Measurements from ENCODE around the gene AP1S3.
"Not testable (repeated sequence)": the region's sequence is repeated elsewhere in the genome, so short reads cannot be mapped to it uniquely, and the experiment has no call there.

Gene AP1S3

DNA sequence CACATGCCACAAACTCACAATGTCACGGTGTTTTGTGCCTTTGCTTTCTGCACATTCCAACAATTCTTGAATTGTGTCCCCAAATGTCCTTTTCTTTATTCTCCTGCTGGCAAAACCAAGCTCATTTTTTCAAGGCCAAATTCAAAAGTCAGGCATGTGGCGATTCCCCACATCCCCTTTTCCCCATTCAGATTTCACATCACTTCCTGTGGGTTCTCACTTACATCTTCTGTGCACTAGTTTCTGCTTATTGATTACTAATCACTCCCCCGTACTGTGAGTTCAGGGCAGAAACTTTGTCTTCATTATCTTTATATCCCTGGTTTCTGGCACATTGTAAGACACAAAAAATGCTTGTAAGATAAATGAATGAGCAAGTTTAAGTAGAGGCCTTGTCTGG is 69.2 kb downstream of the AP1S3 start:
- no peaks in the 10 kb centered on the region for H3K9me3 ChIP-seq (ENCODE audit: low read depth, low read length)
- H3K9ac ChIP-seq (ENCODE audit: insufficient read length) = no peak overlapping the region
- no peak overlapping the region for H3K27ac ChIP-seq
- peaks cover 8% of the 10 kb centered on the region; the same call in 1 of the 2 replicates for H3K36me3 ChIP-seq (ENCODE audit: insufficient read depth, low read length)
- no peak overlapping the region for H3K4me3 ChIP-seq
- DNase-seq (ENCODE audit: low read depth, low spot score) = no peak
- TF ChIP-seq FOXP2 (optimal IDR thresholded peaks at IDR 0.05; ENCODE audit: control extremely low read depth, extremely low read length, insufficient read depth) = no peak
- TF ChIP-seq POLR2AphosphoS5 (IDR thresholded peaks at IDR 0.05; ENCODE audit: borderline replicate concordance, low read depth, low read length) = no peak
- no peak for TF ChIP-seq EZH2 (IDR thresholded peaks at IDR 0.05)

DNA sequence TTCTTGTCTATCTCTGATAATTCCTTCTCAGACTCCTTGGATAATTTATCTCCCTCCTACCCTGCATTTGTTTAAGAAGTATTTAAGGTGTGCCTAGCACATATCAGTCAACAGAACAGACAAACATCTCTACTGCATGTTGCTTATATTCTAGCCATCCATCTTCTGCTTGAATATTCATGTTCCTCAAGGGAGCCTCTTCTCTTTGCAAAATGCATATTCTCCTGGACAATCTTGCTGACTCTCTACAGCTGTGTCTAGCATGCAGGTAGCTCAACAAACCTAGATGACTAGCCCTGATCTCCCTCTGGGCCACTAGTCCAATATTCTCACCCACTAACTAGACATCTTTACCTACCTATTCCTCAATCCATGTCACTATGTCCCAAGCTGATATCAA is 70.0 kb downstream of the AP1S3 start:
- H3K4me3 ChIP-seq = no peak overlapping the region
- TF ChIP-seq FOXP2 (optimal IDR thresholded peaks at IDR 0.05; ENCODE audit: control extremely low read depth, extremely low read length, insufficient read depth) = no peak
- no peak for TF ChIP-seq POLR2AphosphoS5 (IDR thresholded peaks at IDR 0.05; ENCODE audit: borderline replicate concordance, low read depth, low read length)
- TF ChIP-seq EZH2 (IDR thresholded peaks at IDR 0.05) = no peak
- H3K9me3 ChIP-seq (ENCODE audit: low read depth, low read length) = no peaks in the 10 kb centered on the region
- peaks cover 8% of the 10 kb centered on the region; the same call in 1 of the 2 replicates for H3K36me3 ChIP-seq (ENCODE audit: insufficient read depth, low read length)
- no peak overlapping the region for H3K9ac ChIP-seq (ENCODE audit: insufficient read length)
- no peak for DNase-seq (ENCODE audit: low read depth, low spot score)
- no peak overlapping the region for H3K27ac ChIP-seq

DNA sequence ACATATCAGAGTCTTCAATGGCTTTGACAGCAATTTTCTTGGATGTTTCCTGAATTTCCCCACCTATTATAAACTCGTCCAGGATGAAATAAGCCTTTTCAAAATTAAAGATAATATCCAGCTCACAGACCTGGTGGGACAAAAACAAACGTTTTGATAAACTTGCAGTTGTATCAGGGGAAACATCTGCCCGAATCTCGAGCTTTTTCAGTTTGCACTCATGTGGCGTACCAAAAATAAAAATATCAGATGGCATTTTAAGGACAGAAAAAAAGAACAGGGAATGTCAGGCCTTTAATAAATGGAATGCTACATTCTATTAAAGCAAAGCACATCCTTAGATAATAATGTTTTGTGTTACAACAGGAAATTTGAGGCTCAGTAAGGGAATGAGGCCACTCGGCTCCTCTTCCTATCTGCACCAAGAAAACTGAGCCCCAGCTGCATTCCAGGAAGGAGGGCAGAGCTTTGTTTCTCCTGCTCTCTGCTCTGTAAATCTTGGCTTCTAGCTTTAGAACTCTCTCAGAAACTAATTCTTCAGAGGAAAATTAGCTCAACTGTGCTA is 72.1 kb downstream of the AP1S3 start:
- Histone ChIP-seq H3K9ac (ENCODE audit: insufficient read length) (no peak overlapping the region), H3K36me3 (ENCODE audit: insufficient read depth, low read length) (peaks cover 8% of the 10 kb centered on the region; the same call in 1 of the 2 replicates), H3K4me3 (no peak overlapping the region), H3K27ac (peak overlapping the region; percentile 61), H3K9me3 (ENCODE audit: low read depth, low read length) (no peaks in the 10 kb centered on the region)
- TF ChIP-seq FOXP2 (optimal IDR thresholded peaks at IDR 0.05; ENCODE audit: control extremely low read depth, extremely low read length, insufficient read depth) = no peak
- no peak for DNase-seq (ENCODE audit: low read depth, low spot score)

DNA sequence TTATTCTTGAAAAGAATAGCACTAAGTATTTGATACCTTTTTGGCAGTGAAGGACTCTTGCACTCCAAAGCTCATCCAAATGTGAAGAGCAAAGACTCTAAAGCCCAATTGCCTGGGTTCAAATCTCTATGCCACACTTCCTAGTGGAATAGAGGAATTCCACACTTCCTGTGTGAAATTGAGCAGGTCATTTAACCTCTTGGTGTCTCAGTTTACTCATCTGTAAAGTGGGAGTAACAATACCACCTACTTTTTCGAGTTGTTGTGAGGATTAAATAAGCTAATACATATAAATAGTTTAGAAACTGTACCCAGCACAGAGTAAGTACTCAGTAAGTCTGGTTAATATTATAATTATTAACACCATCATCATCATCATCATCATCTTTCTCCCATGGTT is 72.6 kb downstream of the AP1S3 start:
- H3K36me3 ChIP-seq (ENCODE audit: insufficient read depth, low read length) = peaks cover 8% of the 10 kb centered on the region; the same call in 1 of the 2 replicates
- H3K4me3 ChIP-seq = no peak overlapping the region
- TF ChIP-seq FOXP2 (optimal IDR thresholded peaks at IDR 0.05; ENCODE audit: control extremely low read depth, extremely low read length, insufficient read depth) = no peak
- TF ChIP-seq POLR2AphosphoS5 (IDR thresholded peaks at IDR 0.05; ENCODE audit: borderline replicate concordance, low read depth, low read length) = no peak
- no peak for TF ChIP-seq EZH2 (IDR thresholded peaks at IDR 0.05)
- no peak overlapping the region for H3K9ac ChIP-seq (ENCODE audit: insufficient read length)
- H3K9me3 ChIP-seq (ENCODE audit: low read depth, low read length) = no peaks in the 10 kb centered on the region
- no peak for DNase-seq (ENCODE audit: low read depth, low spot score)
- H3K27ac ChIP-seq = no peak overlapping the region

DNA sequence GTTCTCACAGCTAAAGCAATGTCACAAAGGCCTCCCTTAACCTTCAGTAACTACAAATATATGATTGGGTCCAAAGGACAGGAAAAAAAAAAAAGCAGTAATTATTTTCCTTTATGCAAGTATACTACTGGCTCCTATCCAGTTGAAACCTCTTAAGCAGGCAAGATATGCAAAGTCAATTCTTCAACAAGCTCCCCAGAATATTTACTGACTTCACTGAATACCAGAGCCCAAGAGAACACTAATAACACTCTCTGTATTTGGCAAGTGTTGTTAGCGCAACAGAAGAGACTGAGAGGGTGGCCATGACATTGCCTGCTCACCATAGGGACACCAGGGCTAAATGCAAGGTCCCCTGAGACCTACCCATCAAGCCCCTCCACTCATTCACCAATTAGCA is 74.5 kb downstream of the AP1S3 start:
- Histone ChIP-seq H3K4me3 (peak overlapping the region; percentile 33; the same call in 1 of the 2 replicates), H3K9me3 (ENCODE audit: low read depth, low read length) (no peaks in the 10 kb centered on the region), H3K36me3 (ENCODE audit: insufficient read depth, low read length) (0 out of 2 replicates have a peak, but pooled peaks cover 4% of the 10 kb centered on the region), H3K9ac (ENCODE audit: insufficient read length) (no peak overlapping the region), H3K27ac (peak overlapping the region; percentile 72)
- TF ChIP-seq FOXP2 (optimal IDR thresholded peaks at IDR 0.05; ENCODE audit: control extremely low read depth, extremely low read length, insufficient read depth) = no peak
- no peak for TF ChIP-seq EZH2 (IDR thresholded peaks at IDR 0.05)
- no peak for TF ChIP-seq POLR2AphosphoS5 (IDR thresholded peaks at IDR 0.05; ENCODE audit: borderline replicate concordance, low read depth, low read length)
- peak; percentile 45 for DNase-seq (ENCODE audit: low read depth, low spot score)

DNA sequence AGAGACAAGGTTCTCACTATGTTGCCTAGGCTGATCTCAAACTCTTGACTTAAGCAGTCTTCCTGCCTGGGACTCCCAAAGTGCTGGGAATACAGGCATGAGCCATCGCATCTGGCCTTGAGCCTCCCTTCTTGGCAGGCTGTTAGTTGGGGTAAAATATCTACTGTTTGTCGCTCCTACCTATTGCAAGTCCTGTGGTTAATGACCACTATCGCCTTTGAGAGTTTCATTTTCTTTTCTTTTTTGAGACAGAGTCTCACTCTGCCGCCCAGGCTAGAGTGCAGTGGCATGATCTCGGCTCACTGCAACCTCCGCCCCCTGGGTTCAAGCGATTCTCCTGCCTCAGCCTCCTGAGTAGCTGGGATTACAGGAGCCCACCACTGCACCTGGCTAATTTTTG is 75.6 kb downstream of the AP1S3 start:
- not testable (repeated sequence) for H3K9ac ChIP-seq (ENCODE audit: insufficient read length); DNase-seq (ENCODE audit: low read depth, low spot score); H3K36me3 ChIP-seq (ENCODE audit: insufficient read depth, low read length); H3K9me3 ChIP-seq (ENCODE audit: low read depth, low read length); H3K27ac ChIP-seq; H3K4me3 ChIP-seq

DNA sequence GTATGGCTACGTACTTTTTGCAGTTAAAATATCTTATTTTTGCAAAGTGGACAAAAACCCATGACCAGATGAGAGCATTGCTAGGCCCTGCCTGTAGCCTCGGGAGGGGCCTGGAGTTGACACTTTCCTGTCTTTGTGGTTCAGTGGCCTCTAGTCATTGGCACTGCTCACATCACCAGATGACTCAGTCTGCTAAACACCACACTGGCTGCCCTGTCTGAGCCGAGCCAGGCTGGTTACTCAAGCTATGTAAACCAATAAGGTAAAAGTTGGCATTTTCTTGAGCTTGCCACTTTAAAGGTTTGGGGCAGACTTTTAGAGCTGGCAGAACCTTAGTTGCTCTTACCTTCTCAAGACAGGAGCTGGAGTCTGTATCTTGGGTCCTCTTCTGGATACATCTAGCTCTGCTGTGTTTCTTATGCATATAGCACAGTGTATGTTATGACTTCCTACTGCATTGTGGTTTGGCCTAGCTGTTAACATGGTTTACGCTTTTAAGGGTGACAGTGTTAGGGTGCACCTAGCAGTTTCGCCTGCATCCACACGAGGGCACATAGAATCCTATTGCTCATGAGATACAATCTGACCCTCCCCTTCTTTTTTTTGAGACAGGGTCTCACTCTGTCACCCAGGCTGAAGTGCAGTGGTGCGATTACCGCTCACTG is 76.4 kb downstream of the AP1S3 start:
- no peak overlapping the region; the same call in 1 of the 2 replicates for H3K27ac ChIP-seq

DNA sequence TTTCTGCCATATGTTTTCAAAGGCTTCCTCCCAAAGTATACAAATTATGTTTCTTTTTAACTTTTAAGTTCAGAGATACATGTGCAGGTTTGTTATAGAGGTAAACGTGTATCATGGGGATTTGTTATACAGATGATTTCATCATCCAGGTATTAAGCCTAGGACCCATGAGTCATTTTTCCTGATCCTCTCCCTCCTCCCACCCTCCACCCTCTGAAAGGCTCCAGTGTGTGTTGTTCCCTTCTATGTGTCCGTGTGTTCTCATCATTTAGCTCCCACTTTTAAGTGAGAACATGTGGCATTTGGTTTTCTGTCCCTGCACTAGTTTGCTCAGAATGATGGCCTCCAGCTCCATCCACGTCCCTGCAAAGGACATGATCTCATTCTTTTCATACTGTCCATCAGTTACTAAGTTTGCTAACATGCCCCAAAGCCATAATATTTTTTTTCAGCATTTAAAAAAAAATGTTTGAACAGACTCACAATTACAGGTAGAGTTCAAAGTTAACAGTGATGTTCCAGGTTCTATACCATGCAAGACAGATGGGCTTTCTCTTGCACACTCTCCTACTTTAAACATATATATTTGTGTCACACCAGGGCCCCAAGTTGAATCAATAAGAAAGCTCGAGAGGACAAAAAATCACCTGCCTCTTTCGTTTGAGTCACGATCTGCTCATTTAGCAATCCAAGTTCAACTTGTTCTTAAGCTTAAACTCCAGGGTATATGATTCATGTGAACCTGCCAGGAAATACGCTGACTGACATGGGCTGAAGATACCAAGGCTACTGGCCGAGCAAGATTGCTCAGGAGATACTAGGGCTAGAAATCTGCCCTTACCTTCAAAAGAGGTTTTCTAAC is 77.6 kb downstream of the AP1S3 start:
- peak overlapping the region; percentile 45 for H3K27ac ChIP-seq
- no peak for DNase-seq (ENCODE audit: low read depth, low spot score)

More for the DNA sequence above, 76.4 kb downstream of the AP1S3 start:
- Histone ChIP-seq H3K9me3 (ENCODE audit: low read depth, low read length) (no peaks in the 10 kb centered on the region), H3K4me3 (no peak overlapping the region), H3K9ac (ENCODE audit: insufficient read length) (no peak overlapping the region), H3K36me3 (ENCODE audit: insufficient read depth, low read length) (0 out of 2 replicates have a peak, but pooled peaks cover 4% of the 10 kb centered on the region)
- DNase-seq (ENCODE audit: low read depth, low spot score) = no peak
- TF ChIP-seq FOXP2 (optimal IDR thresholded peaks at IDR 0.05; ENCODE audit: control extremely low read depth, extremely low read length, insufficient read depth) = no peak
- no peak for TF ChIP-seq EZH2 (IDR thresholded peaks at IDR 0.05)
- no peak for TF ChIP-seq POLR2AphosphoS5 (IDR thresholded peaks at IDR 0.05; ENCODE audit: borderline replicate concordance, low read depth, low read length)

More for the DNA sequence above, 77.6 kb downstream of the AP1S3 start:
- H3K9me3 ChIP-seq (ENCODE audit: low read depth, low read length) = no peaks in the 10 kb centered on the region
- H3K36me3 ChIP-seq (ENCODE audit: insufficient read depth, low read length) = no peaks in the 10 kb centered on the region
- H3K9ac ChIP-seq (ENCODE audit: insufficient read length) = no peak overlapping the region
- TF ChIP-seq POLR2AphosphoS5 (IDR thresholded peaks at IDR 0.05; ENCODE audit: borderline replicate concordance, low read depth, low read length) (no peak), FOXP2 (optimal IDR thresholded peaks at IDR 0.05; ENCODE audit: control extremely low read depth, extremely low read length, insufficient read depth) (no peak), EZH2 (IDR thresholded peaks at IDR 0.05) (no peak)
- H3K4me3 ChIP-seq = no peak overlapping the region
